HCT116 (cell line): ENCODE results near the gene TMC1. TPM values are rescaled to one million over a fixed set of nuclear protein-coding genes. Genes with fewer than 3 reads are reported as not detected.

Source experiments
- ATAC-seq: fragments of 200-7000 bp; cut with Tn5 transposase; 2 replicates; pipeline ENCODE4 v1.9.1; 2020; ENCODE audit warnings: mild to moderate bottlenecking, moderate library complexity
- BruUV-seq: library from RNA; stranded (reverse); fragments of 400-500 nt; replicated peaks from 2 replicates; lab custom pipeline; 2021; lab: Mats Ljungman, UMichigan
- CTCF ChIA-PET: fragments of 300-600 bp; sonication (Branson Sonifier 250); formaldehyde crosslinking; loops from one replicate; lab custom pipeline; 2021; ENCODE audit warnings: antibody characterized with exemption; lab: Charles Lee
- POLR2A ChIA-PET: fragments of 300-600, 350-600 bp; sonication (Branson Sonifier 250); formaldehyde crosslinking; loops from one replicate; lab custom pipeline; 2021; ENCODE audit warnings: antibody characterized with exemption; lab: Charles Lee
- RAD21 ChIA-PET, 2 experiments: fragments of 300-600 bp; sonication (Branson Sonifier 250); formaldehyde crosslinking; loops; one replicate each; lab custom pipeline; 2023; ENCODE audit warnings: low total read pairs in 2 of 2; ENCODE audit not compliant: uncharacterized antibody in 2 of 2, unreplicated experiment in 2 of 2, low non-redundant PET in 1 of 2; lab: Charles Lee
- DNase-seq: peaks from one replicate; pipeline ENCODE4 v3.0.0-alpha.2; 2010; ENCODE audit warnings: low read depth, low spot score
- H2AFZ ChIP-seq: fragments of 200-600 bp; shearing (Covaris generic), sonication (generic); 2 replicates; pipeline ENCODE4 v1.6.1; 2017; ENCODE audit warnings: low read depth, mixed run types, mixed read lengths, antibody characterized with exemption, low read length; ENCODE audit not compliant: poor library complexity, severe bottlenecking
- H3K27ac ChIP-seq: 2 replicates; pipeline ENCODE4 v1.5.1; 2012; ENCODE audit warnings: low read depth, low read length
- H3K27me3 ChIP-seq: fragments of 200-600 bp; sonication (generic); 2 replicates; pipeline ENCODE4 v1.6.1; 2016; ENCODE audit warnings: mixed run types, low read length, mixed read lengths; ENCODE audit not compliant: insufficient read depth
- H3K36me3 ChIP-seq, 2 experiments: fragments of 200-500 bp in 1 of 2; fragments of 200-600 bp in 1 of 2; sonication (Bioruptor generic) in 1 of 2; sonication (generic) in 1 of 2; 2 replicates each; pipeline versions ENCODE4 v1.5.1 to v1.6.1; 2014 to 2016; ENCODE audit warnings: low read length in 2 of 2, inconsistent platforms in 1 of 2, mixed read lengths in 1 of 2, mixed run types in 1 of 2; ENCODE audit not compliant: insufficient read depth in 2 of 2, control insufficient read depth in 1 of 2
- H3K4me1 ChIP-seq, 2 experiments: fragments of 200-600 bp in 1 of 2; sonication (generic) in 1 of 2; 2 replicates each; pipeline versions ENCODE4 v1.5.1 to v1.6.1; 2012 to 2017; ENCODE audit warnings: low read length in 2 of 2, inconsistent platforms in 1 of 2, mild to moderate bottlenecking in 1 of 2, mixed read lengths in 1 of 2, mixed run types in 1 of 2, moderate library complexity in 1 of 2; ENCODE audit not compliant: insufficient read depth in 2 of 2, control insufficient read depth in 1 of 2
- H3K4me2 ChIP-seq: fragments of 200-600 bp; sonication (generic); 2 replicates; pipeline ENCODE4 v1.6.1; 2017; ENCODE audit warnings: mixed run types, low read length, mixed read lengths
- H3K4me3 ChIP-seq, 2 experiments: fragments of 200-600 bp in 1 of 2; sonication (generic) in 1 of 2; replicated peaks in 1 of 2; 2 replicates each; pipeline ENCODE4 v1.5.1; 2011 to 2016; ENCODE audit warnings: low read length in 2 of 2, control low read depth in 1 of 2, low read depth in 1 of 2, mild to moderate bottlenecking in 1 of 2, mixed read lengths in 1 of 2, mixed run types in 1 of 2
- H3K79me2 ChIP-seq: fragments of 200-600 bp; sonication (generic); 2 replicates; pipeline ENCODE4 v1.6.1; 2017; ENCODE audit warnings: mild to moderate bottlenecking, mixed run types, low read length, moderate library complexity, mixed read lengths; ENCODE audit not compliant: insufficient read depth
- H3K9ac ChIP-seq: fragments of 200-600 bp; sonication (generic); 2 replicates; pipeline ENCODE4 v1.6.1; 2016; ENCODE audit warnings: low read length, mixed read lengths
- H3K9me2 ChIP-seq: fragments of 200-600 bp; sonication (generic), shearing (Covaris generic); 2 replicates; pipeline ENCODE4 v1.6.1; 2017; ENCODE audit warnings: mixed run types, mild to moderate bottlenecking, moderate library complexity; ENCODE audit not compliant: insufficient read depth
- H3K9me3 ChIP-seq, 2 experiments: fragments of 200-500 bp in 1 of 2; fragments of 200-600 bp in 1 of 2; sonication (Bioruptor generic) in 1 of 2; sonication (generic) in 1 of 2; 2 replicates each; pipeline ENCODE4 v1.6.1; 2014 to 2017; ENCODE audit warnings: low read length in 2 of 2, mixed read lengths in 2 of 2, inconsistent platforms in 1 of 2, low read depth in 1 of 2, mild to moderate bottlenecking in 1 of 2, mixed run types in 1 of 2, moderate library complexity in 1 of 2; ENCODE audit not compliant: control insufficient read depth in 1 of 2, insufficient read depth in 1 of 2
- H4K20me1 ChIP-seq: fragments of 200-600 bp; sonication (generic), shearing (Covaris generic); 2 replicates; pipeline ENCODE4 v1.6.1; 2017; ENCODE audit warnings: mixed run types, mild to moderate bottlenecking, moderate library complexity; ENCODE audit not compliant: insufficient read depth
- CBX3 ChIP-seq: IDR thresholded peaks from 2 replicates; pipeline ENCODE4 v1.6.1; 2012; ENCODE audit warnings: low read depth
- CEBPB ChIP-seq: IDR thresholded peaks from 2 replicates; pipeline ENCODE4 v1.6.1; 2012; ENCODE audit warnings: low read depth
- EGR1 ChIP-seq: IDR thresholded peaks from 2 replicates; pipeline ENCODE4 v1.6.1; 2012; ENCODE audit warnings: low read depth
- ELF1 ChIP-seq: IDR thresholded peaks from 2 replicates; pipeline ENCODE4 v1.6.1; 2012; ENCODE audit warnings: low read depth, borderline replicate concordance
- EZH2 ChIP-seq: fragments of 200-600 bp; sonication (generic); IDR thresholded peaks from 2 replicates; pipeline ENCODE4 v1.6.1; 2017; ENCODE audit warnings: antibody characterized with exemption, mixed run types
- EZH2phosphoT487 ChIP-seq: fragments of 200-600 bp; IDR thresholded peaks from 2 replicates; pipeline ENCODE4 v1.6.1; 2018; ENCODE audit warnings: antibody characterized with exemption, borderline replicate concordance
- JUND ChIP-seq: IDR thresholded peaks from 2 replicates; pipeline ENCODE4 v1.6.1; 2012
- POLR2A ChIP-seq: IDR thresholded peaks from 2 replicates; pipeline ENCODE4 v1.7.0; 2011; ENCODE audit warnings: borderline replicate concordance; ENCODE audit not compliant: insufficient read depth, insufficient read length; ENCODE audit errors: extremely low read depth
- POLR2AphosphoS5 ChIP-seq: IDR thresholded peaks from 2 replicates; pipeline ENCODE4 v1.6.1; 2011; ENCODE audit warnings: mild to moderate bottlenecking, low read depth, low read length, moderate library complexity
- RAD21 ChIP-seq: IDR thresholded peaks from 2 replicates; pipeline ENCODE4 v1.6.1; 2012; ENCODE audit warnings: low read depth, mild to moderate bottlenecking
- SP1 ChIP-seq: IDR thresholded peaks from 2 replicates; pipeline ENCODE4 v1.6.1; 2012; ENCODE audit warnings: low read depth
- TCF7L2 ChIP-seq: IDR thresholded peaks from 2 replicates; pipeline ENCODE4 v1.7.0; 2011; ENCODE audit warnings: borderline replicate concordance, inconsistent platforms; ENCODE audit not compliant: insufficient read depth, insufficient read length; ENCODE audit errors: extremely low read depth
- intact Hi-C: fragments of 100-400 bp; cut with micrococcal nuclease; formaldehyde crosslinking; loops from 2 replicates; pipeline ENCODE4 v1.10.0; 2022
- total RNA-seq: library from RNA; stranded (reverse); gene quantifications from one replicate; pipeline ENCODE4 v1.2.1, GENCODE V29; 2021; ENCODE audit not compliant: unreplicated experiment
- TF ChIP-seq, protein P1 (sequence below): IDR thresholded peaks from 2 replicates; pipeline ENCODE4 v1.6.1; 2011; ENCODE audit warnings: mild to moderate bottlenecking, low read length, moderate library complexity; ENCODE audit not compliant: insufficient replicate concordance; ENCODE audit errors: extremely low read depth
- TF ChIP-seq, protein P2 (sequence below): IDR thresholded peaks from 2 replicates; pipeline ENCODE4 v1.6.1; 2012
- TF ChIP-seq, protein P3 (sequence below): IDR thresholded peaks from 2 replicates; pipeline ENCODE4 v1.6.1; 2012

TMC1 gene
- total RNA-seq, 1 experiment from 2014 or later = 0.57 TPM

DNA sequence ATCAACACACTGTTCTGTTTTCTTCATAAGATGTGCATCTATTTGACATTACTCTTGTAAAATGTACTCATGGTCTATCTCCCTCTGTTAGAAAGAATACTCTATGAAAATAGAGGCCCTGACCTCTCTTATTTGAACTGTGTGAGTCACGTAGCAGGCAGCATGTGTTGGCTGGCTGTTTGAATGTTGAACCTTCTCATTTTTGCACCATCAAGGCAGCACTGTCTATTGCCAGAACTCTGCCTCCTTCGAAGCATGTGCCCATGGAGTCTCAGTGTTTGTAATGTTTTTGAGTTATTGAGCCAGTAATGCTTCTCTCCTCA lies 287.0 kb downstream of the TMC1 start (continued):
- no peak for TF ChIP-seq ELF1
- no peak for TF ChIP-seq SP1
- no peak for TF ChIP-seq EZH2phosphoT487
- TF ChIP-seq CBX3 = no peak
- TF ChIP-seq, protein P1, sequence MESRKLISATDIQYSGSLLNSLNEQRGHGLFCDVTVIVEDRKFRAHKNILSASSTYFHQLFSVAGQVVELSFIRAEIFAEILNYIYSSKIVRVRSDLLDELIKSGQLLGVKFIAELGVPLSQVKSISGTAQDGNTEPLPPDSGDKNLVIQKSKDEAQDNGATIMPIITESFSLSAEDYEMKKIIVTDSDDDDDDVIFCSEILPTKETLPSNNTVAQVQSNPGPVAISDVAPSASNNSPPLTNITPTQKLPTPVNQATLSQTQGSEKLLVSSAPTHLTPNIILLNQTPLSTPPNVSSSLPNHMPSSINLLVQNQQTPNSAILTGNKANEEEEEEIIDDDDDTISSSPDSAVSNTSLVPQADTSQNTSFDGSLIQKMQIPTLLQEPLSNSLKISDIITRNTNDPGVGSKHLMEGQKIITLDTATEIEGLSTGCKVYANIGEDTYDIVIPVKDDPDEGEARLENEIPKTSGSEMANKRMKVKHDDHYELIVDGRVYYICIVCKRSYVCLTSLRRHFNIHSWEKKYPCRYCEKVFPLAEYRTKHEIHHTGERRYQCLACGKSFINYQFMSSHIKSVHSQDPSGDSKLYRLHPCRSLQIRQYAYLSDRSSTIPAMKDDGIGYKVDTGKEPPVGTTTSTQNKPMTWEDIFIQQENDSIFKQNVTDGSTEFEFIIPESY = no peak
- TF ChIP-seq EGR1 = no peak
- TF ChIP-seq TCF7L2 = no peak

DNA sequence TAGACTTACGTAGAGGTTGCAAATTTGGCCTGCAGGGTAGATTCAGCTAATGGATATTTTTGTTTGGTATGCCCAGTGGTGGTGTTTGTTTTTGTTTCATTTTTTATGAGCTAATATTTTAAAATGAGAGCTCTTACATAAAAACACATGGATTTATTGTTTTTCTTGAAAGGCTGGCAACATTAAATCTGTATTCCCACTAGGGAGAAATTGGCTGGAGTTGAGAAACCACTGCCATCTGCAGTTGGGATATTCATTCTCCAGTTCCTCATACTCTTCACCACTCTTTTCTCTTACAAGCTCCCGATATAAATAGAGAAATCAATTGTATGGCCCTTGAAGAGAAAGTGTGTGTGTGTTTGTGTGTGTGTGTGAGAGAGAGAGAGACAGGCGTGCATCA lies 288.2 kb downstream of the TMC1 start:
- intact Hi-C loops = loop anchor here (5.0 kb wide), 1 partner anchor 777 kb away; no protein-coding TSS in a partner anchor
- ChIA-PET CTCF (interaction anchor here (0.6 kb wide), 1 partner anchor 415 kb away, joined by 3 read pairs; no protein-coding TSS in a partner anchor), RAD21 (no interaction called here), POLR2A (no interaction called here)
- Histone ChIP-seq H3K4me1 (no peaks in the 10 kb centered on the region), H3K4me2 (no peak overlapping the region), H3K27me3 (no peaks in the 10 kb centered on the region), H3K9ac (no peak overlapping the region), H3K4me3 (no peak overlapping the region), H3K9me2 (peaks cover 3% of the 10 kb centered on the region; the same call in 1 of the 2 replicates), H2AFZ (no peak overlapping the region), H4K20me1 (no peaks in the 10 kb centered on the region), H3K36me3 (no peaks in the 10 kb centered on the region), H3K27ac (no peak overlapping the region), H3K79me2 (no peaks in the 10 kb centered on the region), H3K9me3 (no peaks in the 10 kb centered on the region)
- TF ChIP-seq, protein P2, sequence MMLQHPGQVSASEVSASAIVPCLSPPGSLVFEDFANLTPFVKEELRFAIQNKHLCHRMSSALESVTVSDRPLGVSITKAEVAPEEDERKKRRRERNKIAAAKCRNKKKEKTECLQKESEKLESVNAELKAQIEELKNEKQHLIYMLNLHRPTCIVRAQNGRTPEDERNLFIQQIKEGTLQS = no peak
- TF ChIP-seq JUND (no peak), EZH2 (no peak), POLR2A (no peak), CBX3 (no peak), SP1 (no peak), EGR1 (no peak), RAD21 (no peak), TCF7L2 (no peak), POLR2AphosphoS5 (no peak), EZH2phosphoT487 (no peak), CEBPB (no peak)
- TF ChIP-seq, protein P3, sequence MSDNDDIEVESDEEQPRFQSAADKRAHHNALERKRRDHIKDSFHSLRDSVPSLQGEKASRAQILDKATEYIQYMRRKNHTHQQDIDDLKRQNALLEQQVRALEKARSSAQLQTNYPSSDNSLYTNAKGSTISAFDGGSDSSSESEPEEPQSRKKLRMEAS = no peak
- no peak for DNase-seq
- no TSS peak for BruUV-seq
- ATAC-seq = no peak
